ELR (cell line): ENCODE measurements around the gene INO80D.
"Not testable (repeated sequence)": the region's sequence is repeated elsewhere in the genome, so short reads cannot be mapped to it uniquely, and the experiment has no call there.

Source experiments
- DNase-seq: peaks from one replicate; pipeline ENCODE4 v3.0.0-alpha.2; 2015; ENCODE audit warnings: low read depth

Gene INO80D

GRCh38 chr2:205978728-205979127 lies 107.2 kb downstream of the INO80D start:
- DNase-seq = not testable (repeated sequence)

- DNase-seq = not testable (repeated sequence)
Observed at GRCh38 chr2:205977699-205978098, 108.3 kb downstream of the INO80D start.

- not testable (repeated sequence) for DNase-seq
Observed at GRCh38 chr2:205976934-205977659, 108.9 kb downstream of the INO80D start.

- DNase-seq = no peak
Observed at GRCh38 chr2:205976120-205976814, 109.7 kb downstream of the INO80D start.

GRCh38 chr2:205975082-205975949 lies 110.7 kb downstream of the INO80D start:
- DNase-seq = no peak

GRCh38 chr2:205972113-205972512 lies 113.9 kb downstream of the INO80D start:
- DNase-seq = no peak

- no peak for DNase-seq
Observed at GRCh38 chr2:205970348-205970747, 115.6 kb downstream of the INO80D start.

- DNase-seq = no peak
Observed at GRCh38 chr2:205969584-205969983, 116.4 kb downstream of the INO80D start.

GRCh38 chr2:205967391-205968075 lies 118.4 kb downstream of the INO80D start:
- DNase-seq = peak; percentile 35

- DNase-seq = no peak
Observed at GRCh38 chr2:205965707-205966106, 120.3 kb downstream of the INO80D start.

GRCh38 chr2:205964111-205964761 lies 121.7 kb downstream of the INO80D start:
- DNase-seq = no peak

GRCh38 chr2:205959521-205959920 lies 126.5 kb downstream of the INO80D start:
- DNase-seq = no peak

- DNase-seq = no peak
Observed at GRCh38 chr2:205957452-205958154, 128.4 kb downstream of the INO80D start.

- no peak for DNase-seq
Observed at GRCh38 chr2:205954707-205955106, 131.3 kb downstream of the INO80D start.

- DNase-seq = no peak
Observed at GRCh38 chr2:205952282-205952681, 133.7 kb downstream of the INO80D start.

- DNase-seq = no peak
Observed at GRCh38 chr2:205948883-205949282, 137.1 kb downstream of the INO80D start.

GRCh38 chr2:205948496-205948837 lies 137.5 kb downstream of the INO80D start:
- DNase-seq = no peak

GRCh38 chr2:205947621-205948495 lies 138.1 kb downstream of the INO80D start:
- peak; percentile 73 for DNase-seq

- DNase-seq = no peak
Observed at GRCh38 chr2:205946226-205946625, 139.7 kb downstream of the INO80D start.
